Lung (tissue), 12 donors: ENCODE data around the gene TUBA3C. TPM values are rescaled to one million over a fixed set of nuclear protein-coding genes. Genes with fewer than 3 reads are reported as not detected.

ENCODE experiments used
- ATAC-seq: fragments of 200-7000 bp; cut with Tn5 transposase; one replicate; pipeline ENCODE4 v1.9.1; 2020; ENCODE audit warnings: moderate number of reproducible peaks; ENCODE audit not compliant: insufficient read depth, low FRiP score
- DNase-seq, 3 donors: peaks; one replicate each; pipeline ENCODE4 v3.0.0-alpha.2; 2013 to 2017
- H3K27ac ChIP-seq, 2 donors: one replicate each; pipeline ENCODE4 v1.5.1; 2013; ENCODE audit warnings: mild to moderate bottlenecking in 2 of 2, moderate library complexity in 2 of 2, control low read depth in 1 of 2, inconsistent platforms in 1 of 2, low read depth in 1 of 2, low read length in 1 of 2
- H3K27me3 ChIP-seq, 3 donors: one replicate each; pipeline ENCODE4 v1.5.1; 2013; ENCODE audit warnings: low read length in 2 of 3; ENCODE audit not compliant: control insufficient read depth in 3 of 3, insufficient read depth in 3 of 3
- H3K36me3 ChIP-seq, 4 donors: one replicate each; pipeline ENCODE4 v1.5.1; 2013; ENCODE audit warnings: low read length in 4 of 4, mild to moderate bottlenecking in 1 of 4, moderate library complexity in 1 of 4; ENCODE audit not compliant: control insufficient read depth in 4 of 4, insufficient read depth in 4 of 4
- H3K4me1 ChIP-seq, 5 donors: one replicate each; pipeline ENCODE4 v1.5.1; 2013; ENCODE audit warnings: low read length in 5 of 5, mild to moderate bottlenecking in 2 of 5, moderate library complexity in 1 of 5; ENCODE audit not compliant: control insufficient read depth in 5 of 5, insufficient read depth in 5 of 5
- H3K4me3 ChIP-seq: one replicate; pipeline ENCODE4 v1.5.1; 2013; ENCODE audit warnings: mild to moderate bottlenecking, control low read depth, moderate library complexity
- H3K9ac ChIP-seq, 2 donors: one replicate each; pipeline ENCODE4 v1.5.1; 2013; ENCODE audit warnings: low read length in 2 of 2, control low read depth in 1 of 2; ENCODE audit not compliant: insufficient read depth in 1 of 2
- H3K9me3 ChIP-seq, 4 donors: one replicate each; pipeline ENCODE4 v1.5.1; 2013; ENCODE audit warnings: low read length in 3 of 4, mild to moderate bottlenecking in 1 of 4, moderate library complexity in 1 of 4; ENCODE audit not compliant: control insufficient read depth in 4 of 4, insufficient read depth in 3 of 4
- CTCF ChIP-seq: IDR thresholded peaks from 2 replicates; pipeline ENCODE4 v1.5.1; 2012; ENCODE audit warnings: mild to moderate bottlenecking; ENCODE audit errors: control extremely low read depth, extremely low read depth
- WGBS, 2 donors: extraction: QIAGEN DNeasy Blood & Tissue Kit; methylation state at CpG; one replicate each; pipeline ENCODE4 v1.1.7; 2013; 5-methylcytosine and 5-hydroxymethylcytosine counted together
- polyA plus RNA-seq, 2 donors: library from polyadenylated mRNA; stranded (reverse); fragments of 200-250 nt; gene quantifications; one replicate each; pipeline ENCODE4 v1.2.1, GENCODE V29; 2013
- total RNA-seq, 2 donors: library from RNA; depleted of rRNA in 1 of 2; stranded (reverse); fragments of >200 nt in 1 of 2; gene quantifications; one replicate each; pipeline ENCODE4 v1.2.1, GENCODE V29; 2014 to 2021
- donor health status: control.
- donor health status: control.
- donor health status: Bipolar disorder and iron deficiency.
- donor health status: healthy.
- donor health status: DM: yes; HTN: yes; CAD: no.

TUBA3C gene
- total and polyA plus RNA-seq, 4 donors = not detected

GRCh38 chr13:19183676-19184075, 2.1 kb upstream of the TUBA3C start:
- Histone ChIP-seq H3K27me3 (no peaks in the 10 kb centered on the region), H3K36me3 (no peaks in the 10 kb centered on the region), H3K9me3 (peaks cover 0 to 9% (median 3%) of the 10 kb centered on the region in 4 donors), H3K4me3 (no peak overlapping the region), H3K9ac (no peak overlapping the region), H3K27ac (no peak overlapping the region), H3K4me1 (no peaks in the 10 kb centered on the region)
- 47 to 70% methylated on average over 3 of the region's 3 CpGs for WGBS, 2 donors
- no peak for DNase-seq
- no peak for ATAC-seq
- TF ChIP-seq CTCF = no peak

GRCh38 chr13:19182536-19182935, 912 bp upstream of the TUBA3C start:
- Histone ChIP-seq H3K4me3 (no peak overlapping the region), H3K27me3 (no peaks in the 10 kb centered on the region), H3K9me3 (peaks cover 0 to 9% (median 3%) of the 10 kb centered on the region in 4 donors), H3K9ac (no peak overlapping the region), H3K36me3 (no peaks in the 10 kb centered on the region), H3K27ac (no peak overlapping the region), H3K4me1 (no peaks in the 10 kb centered on the region)
- DNase-seq = no peak
- 85 to 92% methylated on average over 16 of the region's 16 CpGs for WGBS, 2 donors
- no peak for ATAC-seq
- no peak for TF ChIP-seq CTCF

GRCh38 chr13:19181021-19181620, 503 bp downstream of the TUBA3C start:
- 93 to 94% methylated on average over 24 of the region's 24 CpGs for WGBS, 2 donors
- H3K9ac ChIP-seq = no peak overlapping the region
- H3K27me3 ChIP-seq = no peaks in the 10 kb centered on the region
- ATAC-seq (no peak), DNase-seq (no peak)
- TF ChIP-seq CTCF = no peak
- H3K4me3 ChIP-seq = no peak overlapping the region
- peaks cover 0 to 11% (median 3%) of the 10 kb centered on the region in 4 donors for H3K9me3 ChIP-seq
- H3K27ac ChIP-seq = no peak overlapping the region
- no peaks in the 10 kb centered on the region for H3K4me1 ChIP-seq
- H3K36me3 ChIP-seq = no peaks in the 10 kb centered on the region

GRCh38 chr13:19179916-19180315, 1.7 kb downstream of the TUBA3C start:
- no peaks in the 10 kb centered on the region for H3K4me1 ChIP-seq
- no peak for DNase-seq
- 84 to 86% methylated on average over 7 of the region's 7 CpGs for WGBS, 2 donors
- peaks cover 0 to 9% (median 1%) of the 10 kb centered on the region in 4 donors for H3K9me3 ChIP-seq
- no peak overlapping the region for H3K4me3 ChIP-seq
- no peaks in the 10 kb centered on the region for H3K36me3 ChIP-seq
- no peaks in the 10 kb centered on the region for H3K27me3 ChIP-seq
- H3K9ac ChIP-seq = no peak overlapping the region
- no peak for ATAC-seq
- no peak overlapping the region for H3K27ac ChIP-seq
- no peak for TF ChIP-seq CTCF
